Stimulated activated CD4-positive, alpha-beta T cell treated with anti-CD3 and anti-CD28 coated beads, Interleukin-1b, Interleukin-23, amount 100 ng/mL, for 24 hours (primary cell): ENCODE results near the gene MARK2.
A peak's percentile ranks its signal among the peaks of the same experiment; 100 is the strongest.
"Not testable (repeated sequence)": the region's sequence is repeated elsewhere in the genome, so short reads cannot be mapped to it uniquely, and the experiment has no call there.

Source experiments
- DNase-seq, 4 experiments: peaks; one replicate each; pipeline ENCODE4 v3.0.0-alpha.2; 2020; ENCODE audit warnings: low read depth in 4 of 4, low spot score in 1 of 4

The MARK2 gene

GRCh38 chr11:63838678-63839507 lies at the start of gene MARK2:
TSS of gene MARK2 (plus strand) at chr11:63839110. CDS start at chr11:63839507, 397 bp downstream.
- peak; percentile 99 to 100 (median 99) for DNase-seq

- no peak for DNase-seq
Measured at GRCh38 chr11:63791495-63792167, 47.3 kb upstream of the MARK2 start.

- no peak for DNase-seq
Measured at GRCh38 chr11:63793161-63793560, 45.7 kb upstream of the MARK2 start.

- no peak for DNase-seq
Measured at GRCh38 chr11:63795066-63795465, 43.8 kb upstream of the MARK2 start.

- no peak for DNase-seq
Measured at GRCh38 chr11:63800921-63801320, 38.0 kb upstream of the MARK2 start.

- DNase-seq = no peak
Measured at GRCh38 chr11:63802637-63803414, 36.1 kb upstream of the MARK2 start.

- DNase-seq = no peak
Measured at GRCh38 chr11:63804259-63804658, 34.7 kb upstream of the MARK2 start.

GRCh38 chr11:63805844-63806415 lies 33.0 kb upstream of the MARK2 start:
- DNase-seq = no peak

GRCh38 chr11:63810383-63810782 lies 28.5 kb upstream of the MARK2 start:
- DNase-seq = not testable (repeated sequence)

GRCh38 chr11:63811522-63811921 lies 27.4 kb upstream of the MARK2 start:
- DNase-seq = no peak

GRCh38 chr11:63813035-63813562 lies 25.8 kb upstream of the MARK2 start, which contains the start of gene SPINDOC:
TSS of gene SPINDOC (plus strand) at chr11:63813456. CDS start at chr11:63813687, 231 bp downstream.
- peak; percentile 24 to 71 (median 47) for DNase-seq

- peak in 2 of 4 experiments; percentile 12 to 30 for DNase-seq
Measured at GRCh38 chr11:63813563-63814382, 25.1 kb upstream of the MARK2 start.

GRCh38 chr11:63814383-63814736 lies 24.6 kb upstream of the MARK2 start:
- no peak for DNase-seq

GRCh38 chr11:63816166-63816565 lies 22.7 kb upstream of the MARK2 start:
- no peak for DNase-seq

- no peak for DNase-seq
Measured at GRCh38 chr11:63816732-63817131, 22.2 kb upstream of the MARK2 start.

- DNase-seq = no peak
Measured at GRCh38 chr11:63817758-63818498, 21.0 kb upstream of the MARK2 start.

- DNase-seq = no peak
Measured at GRCh38 chr11:63818609-63819008, 20.3 kb upstream of the MARK2 start.

- no peak for DNase-seq
Measured at GRCh38 chr11:63821411-63821810, 17.5 kb upstream of the MARK2 start.

GRCh38 chr11:63826471-63827190 lies 12.3 kb upstream of the MARK2 start:
- DNase-seq = no peak
